ENCODE data around the gene HEPN1.

The HEPN1 gene

GRCh38 chr11:124874571-124875255 lies 44.3 kb upstream of the HEPN1 start:
- no peak for TF ChIP-seq CTCF (IDR thresholded peaks at IDR 0.05; ENCODE audit: insufficient read depth, low read depth, low read length, missing control alignments)
- H3K4me3 ChIP-seq (ENCODE audit: low read depth, low read length), result no peak overlapping the region
- DNase-seq (ENCODE audit: low read depth), result no peak

GRCh38 chr11:124875401-124875800 lies 43.6 kb upstream of the HEPN1 start:
- no peak for DNase-seq (ENCODE audit: low read depth)
- H3K4me3 ChIP-seq (ENCODE audit: low read depth, low read length), result no peak overlapping the region
- no peak for TF ChIP-seq CTCF (IDR thresholded peaks at IDR 0.05; ENCODE audit: insufficient read depth, low read depth, low read length, missing control alignments)

GRCh38 chr11:124875943-124876817 lies 42.9 kb upstream of the HEPN1 start:
- peak overlapping the region; percentile 66 for H3K4me3 ChIP-seq (ENCODE audit: low read depth, low read length)
- DNase-seq (ENCODE audit: low read depth), result peak; percentile 84
- TF ChIP-seq CTCF (IDR thresholded peaks at IDR 0.05; ENCODE audit: insufficient read depth, low read depth, low read length, missing control alignments), result peak; percentile 76

- peak overlapping the region; percentile 66 for H3K4me3 ChIP-seq (ENCODE audit: low read depth, low read length)
- TF ChIP-seq CTCF (IDR thresholded peaks at IDR 0.05; ENCODE audit: insufficient read depth, low read depth, low read length, missing control alignments), result no peak
- DNase-seq (ENCODE audit: low read depth), result no peak
These were observed 42.0 kb upstream of the HEPN1 start for GRCh38 chr11:124876818-124877630.

- no peak for TF ChIP-seq CTCF (IDR thresholded peaks at IDR 0.05; ENCODE audit: insufficient read depth, low read depth, low read length, missing control alignments)
- no peak overlapping the region for H3K4me3 ChIP-seq (ENCODE audit: low read depth, low read length)
- DNase-seq (ENCODE audit: low read depth), result no peak
These were observed 41.5 kb upstream of the HEPN1 start for GRCh38 chr11:124877631-124877909.

GRCh38 chr11:124877910-124878758 lies 40.9 kb upstream of the HEPN1 start:
- H3K4me3 ChIP-seq (ENCODE audit: low read depth, low read length), result no peak overlapping the region
- DNase-seq (ENCODE audit: low read depth), result no peak
- no peak for TF ChIP-seq CTCF (IDR thresholded peaks at IDR 0.05; ENCODE audit: insufficient read depth, low read depth, low read length, missing control alignments)

All from GM12865 (cell line).